GM11168 (cell line): ENCODE data around the gene TMEM72.

Experiments used
- in situ Hi-C: fragments of 300-500 bp; cut with MboI; formaldehyde crosslinking; loops from one replicate; pipeline ENCODE4 v1.12.0; 2022; ENCODE audit warnings: low sequenced_read_pairs; ENCODE audit not compliant: unreplicated experiment

Gene TMEM72

DNA sequence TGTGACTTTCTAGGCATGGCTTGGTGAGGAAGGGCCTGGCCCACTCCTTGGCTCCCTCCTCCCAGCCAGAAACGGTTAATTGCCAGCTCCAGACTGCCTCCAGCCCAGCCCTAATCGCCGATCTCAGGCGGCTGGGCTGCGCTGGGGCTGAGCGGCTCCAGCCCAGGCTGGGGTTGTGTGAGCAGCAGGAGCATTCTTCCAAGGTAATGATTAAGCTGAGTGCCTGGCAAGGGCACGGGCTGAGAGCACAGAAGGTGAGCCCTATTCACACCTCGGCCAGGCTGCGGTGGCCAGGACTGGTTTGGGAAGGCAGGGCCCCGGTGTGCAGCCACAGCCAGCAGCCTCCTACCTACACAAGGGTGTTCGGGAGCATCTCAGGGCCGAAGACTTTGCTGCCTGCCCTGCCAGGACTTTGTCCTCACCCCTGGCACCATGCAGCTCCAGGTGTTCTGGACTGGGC, at the start of gene TMEM72:
TMEM72 (plus strand) TSS at position 257 of the 460 bp plus-strand sequence; CDS start at position 433, 176 bp downstream.
- in situ Hi-C loops = no loop called here

DNA sequence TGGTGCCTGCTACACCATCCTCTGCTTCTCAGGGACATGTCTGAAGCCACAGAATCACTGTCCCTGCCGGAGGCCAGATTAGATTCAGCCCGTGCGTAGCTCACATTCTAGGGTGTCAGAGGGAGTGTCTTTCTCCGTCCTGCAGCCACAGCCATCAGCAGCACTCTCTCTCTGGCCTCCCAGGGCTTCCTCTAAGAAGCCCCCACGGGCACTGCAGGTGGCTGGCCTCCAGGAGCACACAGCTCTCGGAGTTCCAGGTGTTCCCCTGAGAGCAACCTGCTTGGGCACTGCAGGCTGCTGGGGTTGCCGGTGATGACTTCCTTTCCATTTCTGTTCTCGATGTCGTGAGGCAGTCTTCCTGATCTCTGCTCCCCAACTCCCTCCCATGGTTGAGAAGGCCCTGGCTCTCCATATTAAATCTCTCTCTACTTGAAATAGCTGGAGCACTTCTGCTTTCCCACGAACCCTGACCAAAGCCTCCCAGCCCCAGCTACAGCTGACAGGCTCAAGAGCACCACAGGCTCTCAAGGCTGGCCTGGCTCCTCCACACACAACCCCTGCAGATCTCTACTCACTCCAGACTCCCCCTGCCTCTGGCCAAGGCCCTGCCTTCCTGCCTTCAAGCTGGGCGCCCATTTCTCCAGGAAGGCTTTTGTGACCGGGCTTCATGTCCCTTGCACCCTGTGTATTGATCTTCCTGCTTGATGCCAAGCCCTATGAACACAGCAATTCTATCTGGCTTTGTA, 49.0 kb upstream of the TMEM72 start:
- in situ Hi-C loops = loop anchor here (10.0 to 25.0 kb wide), 2 partner anchors 825 to 1187 kb away; no protein-coding TSS in a partner anchor

DNA sequence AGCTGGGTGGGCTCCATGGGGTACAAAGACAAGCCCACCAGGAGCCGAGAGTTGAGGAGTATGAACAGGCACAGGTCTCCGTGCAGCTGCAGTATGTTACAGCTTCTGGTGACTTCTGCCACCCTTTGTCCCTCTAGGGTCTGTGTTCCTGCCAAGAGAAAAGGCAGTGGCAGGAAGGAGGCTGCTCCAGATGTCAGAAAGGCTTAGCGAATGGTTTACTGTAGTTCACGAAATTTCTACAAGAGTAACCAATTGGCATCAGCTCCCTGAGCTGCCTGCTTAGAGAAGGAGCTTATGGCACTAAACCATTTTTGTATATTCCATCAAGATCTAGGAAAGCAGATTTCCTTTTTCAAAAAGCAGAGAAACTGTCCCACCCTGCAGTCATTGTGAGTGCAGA, 48.2 kb upstream of the TMEM72 start:
- in situ Hi-C loops = loop anchor here (10.0 to 25.0 kb wide), 2 partner anchors 826 to 1188 kb away; no protein-coding TSS in a partner anchor

DNA sequence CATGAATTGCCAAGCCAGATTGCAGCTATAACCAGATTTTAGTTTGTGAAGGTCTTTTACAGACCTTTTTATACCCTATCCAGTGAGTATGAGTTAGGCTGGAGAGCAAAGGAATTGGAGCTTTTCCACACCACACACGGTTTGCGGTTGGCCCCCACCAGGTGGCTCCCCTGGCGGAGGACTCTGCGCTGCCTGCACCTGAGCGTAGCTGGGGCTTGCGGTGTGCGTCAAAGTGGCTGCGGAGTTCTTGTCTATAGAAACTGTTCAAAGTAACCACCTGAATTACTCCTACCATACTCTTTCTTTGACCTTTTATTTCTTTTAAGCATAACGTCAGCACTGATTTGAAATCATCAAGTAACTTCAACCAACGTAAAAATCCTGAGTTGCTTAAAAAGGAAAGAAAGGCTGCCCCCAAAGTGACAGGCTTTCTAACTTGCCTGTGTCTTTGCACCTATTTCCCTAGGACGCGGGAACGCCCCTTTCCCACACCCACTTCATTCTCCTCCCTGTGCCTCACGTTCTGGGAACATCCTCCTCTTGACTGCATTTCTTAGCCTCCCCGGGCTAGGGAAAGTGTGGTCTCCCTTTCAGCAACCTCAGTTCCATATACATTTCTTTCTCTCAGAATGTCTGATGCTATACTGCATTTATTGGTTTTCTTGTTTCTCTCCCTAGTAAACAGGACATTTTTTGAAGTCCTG, 47.6 kb upstream of the TMEM72 start:
- in situ Hi-C loops = loop anchor here (10.0 to 25.0 kb wide), 2 partner anchors 826 to 1189 kb away; no protein-coding TSS in a partner anchor

DNA sequence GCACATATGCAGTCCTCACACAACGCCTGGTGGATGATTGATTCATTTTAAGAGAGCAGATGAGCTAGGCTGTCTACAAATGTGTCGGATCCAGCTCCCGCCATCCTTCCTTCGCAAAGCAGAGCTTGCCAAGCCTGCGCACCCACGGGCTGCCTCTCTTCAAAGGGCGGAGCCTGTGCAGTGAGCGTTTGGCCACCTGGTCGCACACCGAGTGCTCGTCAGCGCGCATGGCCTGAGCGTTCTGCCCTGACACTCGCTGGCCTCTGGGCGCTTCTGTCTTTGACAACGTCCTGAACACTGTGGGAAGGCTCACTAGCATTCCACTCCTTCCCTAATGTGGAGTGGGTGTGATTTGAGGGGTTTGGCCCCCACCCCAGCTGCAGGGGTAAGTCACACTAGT, 47.1 kb upstream of the TMEM72 start:
- in situ Hi-C loops = loop anchor here (10.0 to 25.0 kb wide), 2 partner anchors 827 to 1189 kb away; no protein-coding TSS in a partner anchor

DNA sequence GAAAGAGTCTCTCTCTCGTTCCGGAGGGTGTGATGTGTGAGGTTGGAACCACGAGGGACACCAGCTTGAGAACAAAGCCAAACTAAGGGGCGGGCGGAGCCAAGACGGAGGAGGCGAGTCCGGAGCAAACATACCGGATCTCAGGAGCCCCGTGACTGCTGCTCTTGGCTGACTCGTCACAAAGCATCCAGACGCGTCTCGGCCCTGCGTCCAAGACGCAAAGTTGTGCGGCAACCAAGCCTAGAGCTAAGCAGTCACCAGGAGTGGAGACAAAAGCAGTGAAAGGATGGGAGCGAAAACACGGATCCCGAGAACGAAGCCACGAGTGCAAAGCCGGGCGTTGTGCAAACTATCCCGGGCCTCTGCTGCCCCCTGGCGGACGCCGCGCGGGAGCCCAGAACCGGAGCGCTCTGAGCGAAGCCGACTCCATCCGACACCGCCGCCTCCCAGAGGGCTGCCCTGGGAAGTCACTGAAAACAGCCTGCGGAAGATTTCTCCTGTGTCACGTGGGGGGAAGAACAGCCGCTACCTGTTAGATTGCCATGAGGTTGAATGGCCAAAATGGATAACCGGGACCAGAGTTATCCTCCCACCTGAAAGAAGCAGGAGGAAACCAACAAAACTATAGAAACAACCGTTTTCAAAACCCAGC, 46.4 kb upstream of the TMEM72 start:
- in situ Hi-C loops = loop anchor here (10.0 to 25.0 kb wide), 2 partner anchors 827 to 1190 kb away; no protein-coding TSS in a partner anchor

DNA sequence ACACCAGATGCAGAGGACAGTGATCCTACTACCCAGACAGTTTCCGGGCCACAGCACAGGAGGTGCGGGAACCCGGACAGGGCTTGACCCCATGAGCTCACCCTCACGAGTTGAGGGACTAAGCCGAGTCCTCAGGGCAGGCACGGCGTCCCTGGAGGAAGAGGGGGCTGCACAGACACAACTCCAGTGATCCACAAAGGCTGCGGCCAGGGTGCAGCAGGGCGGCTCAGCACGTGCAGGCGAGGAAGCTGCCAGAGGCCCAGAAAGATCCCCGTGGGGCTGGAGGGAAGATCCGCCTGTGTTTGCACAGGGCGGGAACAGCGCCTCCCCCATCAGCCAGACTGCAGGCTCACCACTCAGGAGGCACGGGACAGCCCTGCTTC, 45.9 kb upstream of the TMEM72 start:
- in situ Hi-C loops = loop anchor here (10.0 to 25.0 kb wide), 2 partner anchors 828 to 1190 kb away; no protein-coding TSS in a partner anchor

DNA sequence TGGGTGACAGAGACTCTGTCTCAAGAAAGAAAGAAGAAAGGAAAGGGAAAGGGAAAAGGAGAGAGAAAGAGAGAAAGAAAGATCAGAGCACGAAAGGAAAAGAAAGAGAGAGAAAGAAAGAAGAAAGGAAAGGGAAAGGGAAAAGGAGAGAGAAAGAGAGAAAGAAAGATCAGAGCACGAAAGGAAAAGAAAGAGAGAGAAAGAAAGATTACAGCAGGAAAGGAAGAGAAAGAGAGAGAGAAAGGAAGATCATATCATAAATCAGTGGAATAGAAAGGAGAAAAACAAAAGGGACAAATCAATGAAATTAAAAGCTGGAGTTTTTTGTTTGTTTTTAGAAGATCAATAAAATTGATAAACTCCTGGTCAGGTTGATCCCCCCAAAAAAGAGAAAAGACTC, 44.8 kb upstream of the TMEM72 start:
- in situ Hi-C loops = loop anchor here (10.0 to 25.0 kb wide), 2 partner anchors 829 to 1192 kb away; no protein-coding TSS in a partner anchor

DNA sequence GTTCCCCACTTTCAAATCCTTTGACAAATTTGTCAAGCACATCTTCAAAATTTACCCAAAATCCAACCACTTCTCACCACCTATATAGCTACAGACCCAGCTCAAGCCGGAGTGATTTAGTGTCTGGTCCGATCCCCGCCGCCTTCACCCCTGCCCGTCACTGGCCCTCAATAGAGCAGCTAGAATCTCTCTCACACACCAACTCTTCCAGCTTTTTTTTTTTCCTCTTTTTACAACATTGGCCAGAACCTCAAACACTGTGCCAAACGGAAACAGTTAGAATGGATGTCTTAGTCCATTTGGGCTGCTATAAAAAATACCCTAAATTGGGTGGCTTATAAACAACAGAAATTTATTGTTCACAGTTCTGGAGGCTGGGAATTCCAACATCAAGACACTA, 41.1 kb upstream of the TMEM72 start:
- in situ Hi-C loops = loop anchor here (25.0 kb wide), 1 partner anchor 833 kb away; no protein-coding TSS in a partner anchor

DNA sequence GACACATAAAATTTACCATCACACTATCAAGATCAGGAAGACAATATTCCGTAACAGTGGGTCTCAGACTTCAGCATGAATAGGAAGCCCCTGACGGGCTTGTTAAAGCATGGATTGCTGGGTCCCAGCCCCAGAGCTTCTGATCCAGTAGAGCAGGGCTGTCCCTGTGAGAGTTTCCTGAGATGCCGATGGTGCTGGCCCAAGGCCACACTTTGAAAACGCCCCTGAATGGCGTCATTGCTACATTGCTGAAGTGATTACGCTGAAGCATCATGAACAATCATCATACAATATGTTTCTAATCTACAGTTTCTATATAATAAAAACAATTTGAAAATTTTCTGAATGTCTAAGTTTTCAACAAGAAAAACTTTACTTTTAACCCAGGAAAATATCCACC, 38.0 kb upstream of the TMEM72 start:
- in situ Hi-C loops = loop anchor here (25.0 kb wide), 1 partner anchor 836 kb away; no protein-coding TSS in a partner anchor

DNA sequence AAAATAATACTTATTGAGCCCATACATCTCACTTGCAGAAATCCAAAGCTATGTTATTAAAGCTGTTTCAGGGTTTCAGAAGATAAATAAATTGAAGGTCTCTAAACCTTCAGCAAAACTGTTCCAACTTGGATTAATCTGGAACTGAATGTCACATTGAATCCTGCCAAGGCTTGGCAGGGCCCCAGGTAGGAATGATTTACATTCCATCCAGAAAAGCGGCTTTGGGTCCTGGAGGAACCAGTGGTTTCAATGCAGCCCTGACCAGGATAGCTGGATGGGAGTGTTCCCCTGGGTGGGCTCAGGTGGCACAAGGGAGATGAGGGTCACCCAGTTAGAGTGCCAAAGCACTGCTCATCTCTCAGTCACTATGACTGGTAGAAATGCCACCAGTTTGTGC, 37.0 kb upstream of the TMEM72 start:
- in situ Hi-C loops = loop anchor here (25.0 kb wide), 1 partner anchor 837 kb away; no protein-coding TSS in a partner anchor

DNA sequence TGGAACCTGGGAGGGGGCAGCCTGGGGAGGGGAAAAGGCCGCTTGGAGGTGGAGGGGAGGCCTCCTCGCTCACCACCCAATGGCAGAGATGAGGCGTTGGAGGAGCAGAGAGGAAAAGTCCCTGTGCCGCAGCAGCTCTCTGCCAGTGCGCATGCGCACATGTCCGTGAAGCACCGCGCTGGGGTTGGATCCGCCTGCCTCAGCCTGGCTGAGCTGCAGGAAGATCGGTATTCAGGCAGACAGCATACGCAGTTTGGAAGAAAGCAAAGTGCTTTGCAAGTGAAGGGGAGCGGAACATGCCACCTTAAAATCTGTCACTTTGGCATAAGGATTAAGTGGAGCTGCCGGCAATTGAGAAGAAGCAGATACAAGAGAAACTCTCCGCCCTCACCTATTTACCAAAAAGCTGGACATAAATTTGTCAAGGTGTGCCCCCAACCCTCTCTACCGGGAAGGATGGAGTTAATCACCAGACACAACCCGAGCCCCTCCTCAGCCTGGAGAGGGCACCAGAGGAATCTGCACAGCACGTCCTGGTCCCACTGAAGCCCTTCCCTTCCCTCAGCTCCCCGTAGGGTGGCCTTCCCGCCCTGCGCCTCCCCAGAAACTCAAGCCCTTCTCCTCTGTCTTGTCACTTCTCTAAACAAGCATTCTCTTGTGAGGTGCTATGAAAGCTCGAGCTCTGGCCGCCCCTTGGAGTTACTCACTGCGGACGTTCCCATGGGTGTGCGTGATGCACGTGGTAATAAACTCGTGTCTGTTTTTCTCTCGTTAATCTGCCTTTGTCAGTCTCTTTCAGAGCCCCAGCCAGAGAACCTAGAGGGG, 32.2 kb upstream of the TMEM72 start:
- in situ Hi-C loops = no loop called here

DNA sequence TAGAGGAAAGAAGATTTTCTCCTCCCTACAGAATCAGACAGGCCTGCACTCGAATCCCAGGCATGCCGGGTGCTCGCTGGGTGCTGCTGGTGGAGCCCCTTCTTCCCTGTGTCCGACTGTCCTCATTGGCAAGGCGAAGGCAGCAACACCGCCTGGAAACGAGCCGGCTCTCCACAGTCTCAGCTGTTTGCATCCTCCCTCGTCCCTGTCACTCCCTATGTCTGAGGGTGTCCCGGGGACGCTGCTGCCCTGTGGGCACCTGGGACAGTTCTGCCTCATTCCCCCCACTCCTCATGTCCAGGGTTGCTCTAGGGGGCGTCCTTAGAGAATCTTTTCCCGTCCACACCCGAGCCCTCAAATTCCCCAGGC, 31.6 kb upstream of the TMEM72 start:
- in situ Hi-C loops = no loop called here

DNA sequence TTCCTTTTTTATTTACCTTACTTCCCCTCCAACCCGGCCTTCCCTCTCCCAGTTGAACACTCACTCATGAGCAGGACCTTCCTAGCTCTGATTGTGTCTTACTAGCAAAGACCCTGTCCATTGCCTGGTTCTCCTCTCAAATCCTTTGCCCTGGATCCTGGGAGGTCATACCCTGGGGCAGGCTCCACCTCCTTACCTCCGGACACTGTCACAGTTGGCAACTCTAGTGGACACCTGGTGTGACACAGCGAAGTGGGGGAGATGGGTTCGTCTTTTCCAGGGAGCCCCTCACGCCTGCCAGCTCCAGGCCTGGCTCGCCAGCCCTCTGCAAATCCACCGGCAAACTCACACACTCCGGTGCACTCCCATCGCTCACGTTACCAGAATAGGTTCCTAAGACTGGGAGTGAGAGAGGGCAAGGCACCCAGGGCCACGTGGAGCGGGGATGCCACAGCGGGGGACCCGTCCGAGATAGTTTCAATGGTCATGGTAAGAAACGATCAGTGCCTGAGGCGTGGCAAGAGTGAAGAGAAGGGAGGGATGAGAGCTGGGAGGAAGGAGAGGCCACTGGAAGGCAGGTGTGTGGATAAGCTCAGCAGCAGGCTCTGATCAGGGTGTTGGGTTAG, 30.9 kb upstream of the TMEM72 start:
- in situ Hi-C loops = no loop called here

DNA sequence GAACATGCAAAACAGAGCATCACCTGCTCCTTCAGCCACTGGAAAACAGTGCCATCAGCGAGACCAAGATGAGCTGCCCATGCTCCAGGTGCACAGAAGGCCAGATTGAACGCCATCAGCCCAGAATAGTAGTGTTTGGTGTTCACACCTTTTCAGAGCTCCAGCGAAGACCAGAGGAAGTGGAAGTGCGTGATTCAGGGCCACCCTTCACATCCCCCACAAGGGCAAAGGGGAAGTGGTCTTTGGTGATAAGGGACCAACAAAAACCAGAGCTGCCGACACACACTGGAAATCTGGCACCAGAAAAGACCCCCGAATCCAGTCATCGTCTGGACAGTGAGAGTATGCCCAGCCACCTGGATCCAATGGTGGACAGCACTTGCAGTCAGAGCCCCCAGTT, 29.5 kb upstream of the TMEM72 start:
- in situ Hi-C loops = no loop called here

DNA sequence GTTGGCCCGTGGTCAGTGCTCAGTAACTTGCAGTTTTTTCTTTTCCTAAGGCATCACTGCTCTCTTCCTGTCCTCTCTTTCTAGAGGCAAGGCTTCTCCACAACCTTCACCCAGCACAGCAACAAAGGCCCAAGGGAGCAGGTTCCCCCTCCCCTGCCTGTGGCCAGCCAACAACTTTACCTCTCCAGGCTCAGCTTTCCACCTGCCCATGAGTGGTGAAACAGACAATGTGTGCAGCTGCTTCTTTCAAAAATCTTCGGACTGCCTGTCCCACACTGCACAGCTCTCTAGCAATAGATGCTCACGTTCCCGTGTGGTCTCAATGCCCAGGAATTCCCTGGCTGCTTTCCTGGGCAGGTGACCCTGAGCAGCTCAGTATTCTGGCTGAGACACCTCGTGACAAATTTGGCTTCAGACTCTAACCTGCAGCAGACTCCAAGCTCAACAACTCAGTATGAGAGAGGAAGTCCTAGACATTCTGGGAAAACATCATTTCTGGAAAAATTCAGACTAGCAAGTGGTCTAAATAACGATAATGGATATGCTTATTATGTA, 28.9 kb upstream of the TMEM72 start:
- in situ Hi-C loops = no loop called here

DNA sequence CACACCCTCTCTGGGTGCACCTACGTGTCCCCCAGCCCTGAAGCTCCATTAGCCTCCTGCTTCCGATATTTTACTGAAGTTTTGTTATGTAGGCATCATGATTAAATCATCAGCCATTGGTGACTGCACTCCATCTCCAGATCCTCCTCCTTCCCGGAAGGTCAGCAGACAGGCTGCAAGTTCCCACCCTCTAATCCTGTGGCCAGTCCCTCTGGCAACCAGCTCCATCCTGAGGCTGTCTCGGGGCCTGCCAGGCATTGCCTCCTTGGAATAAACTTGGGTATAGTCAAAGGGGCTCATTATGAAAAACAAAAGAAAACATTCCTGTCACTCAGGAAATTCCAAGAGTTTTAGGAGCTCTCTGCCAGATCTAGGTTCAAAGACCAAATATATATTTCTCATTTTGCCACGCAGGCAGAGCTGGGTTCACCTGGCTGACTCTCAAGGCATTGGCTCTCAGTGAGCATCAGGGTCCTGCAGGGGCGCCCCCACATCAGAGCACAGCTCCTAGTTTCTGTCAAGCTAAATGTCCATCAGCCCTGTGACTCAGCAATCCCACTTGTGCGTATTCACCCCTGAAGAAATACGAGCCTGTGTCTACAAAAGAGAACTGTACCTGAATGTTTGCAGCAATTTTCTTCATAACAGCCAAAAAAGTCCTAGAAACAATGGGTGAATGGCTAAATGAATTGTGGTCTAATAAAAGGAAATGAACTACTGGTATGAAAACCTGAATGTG, 27.4 kb upstream of the TMEM72 start:
- in situ Hi-C loops = no loop called here

DNA sequence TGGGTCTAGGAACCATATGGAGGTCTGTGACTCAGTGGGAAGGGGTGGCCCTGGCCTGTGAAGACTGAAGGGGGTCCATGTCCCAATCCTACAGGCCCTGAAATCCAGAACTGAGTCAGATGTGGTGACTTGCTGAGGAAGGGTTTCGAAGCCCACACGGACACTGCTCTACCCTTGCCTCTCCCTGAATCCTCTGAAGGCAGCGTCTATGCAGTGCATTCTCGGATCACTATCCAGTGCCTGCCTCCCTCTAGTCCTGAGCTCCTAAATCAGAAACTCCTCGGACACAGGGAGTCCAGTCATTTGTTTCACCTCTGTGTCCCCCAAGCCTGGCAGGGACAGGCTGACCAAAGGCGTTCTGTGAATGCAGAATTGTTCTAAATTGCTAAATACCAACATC, 25.4 kb upstream of the TMEM72 start:
- in situ Hi-C loops = no loop called here
